ACC112 (cell line): Measurements from ENCODE around the gene RPS6KA4.

Source experiments
- H2AFZ ChIP-seq: fragments of 200-600 bp; sonication (generic); one replicate; pipeline ENCODE4 v1.6.0; 2017; ENCODE audit warnings: antibody characterized with exemption, low read length; ENCODE audit not compliant: unreplicated experiment
- H3K27ac ChIP-seq: fragments of 200-600 bp; sonication (generic); 2 replicates; pipeline ENCODE4 v1.5.1; 2014; ENCODE audit warnings: low read depth, mild to moderate bottlenecking, antibody characterized with exemption, low read length, moderate library complexity
- H3K27me3 ChIP-seq: fragments of 200-600 bp; sonication (generic); 2 replicates; pipeline ENCODE4 v1.6.1; 2014; ENCODE audit warnings: mild to moderate bottlenecking, antibody characterized with exemption, low read length, moderate library complexity, mixed read lengths; ENCODE audit not compliant: insufficient read depth
- H3K36me3 ChIP-seq: fragments of 200-600 bp; sonication (generic); 2 replicates; pipeline ENCODE4 v1.6.1; 2016; ENCODE audit warnings: mild to moderate bottlenecking, antibody characterized with exemption, low read length, moderate library complexity, mixed read lengths; ENCODE audit not compliant: insufficient read depth
- H3K4me1 ChIP-seq: fragments of 200-600 bp; sonication (generic); one replicate; pipeline ENCODE4 v1.6.1; 2016; ENCODE audit warnings: low read length, mixed read lengths; ENCODE audit not compliant: insufficient read depth, unreplicated experiment, control insufficient read depth
- H3K4me3 ChIP-seq: fragments of 200-600 bp; sonication (generic); 2 replicates; pipeline ENCODE4 v1.5.1; 2014; ENCODE audit warnings: mild to moderate bottlenecking, low read depth, low read length
- H3K79me2 ChIP-seq: fragments of 200-600 bp; sonication (generic); one replicate; pipeline ENCODE4 v1.6.0; 2016; ENCODE audit warnings: low read length; ENCODE audit not compliant: control insufficient read depth, unreplicated experiment, insufficient read depth

RPS6KA4 gene

GRCh38 chr11:64349404-64349803 lies 9.6 kb upstream of the RPS6KA4 start:
- Histone ChIP-seq H2AFZ (no peak overlapping the region), H3K4me1 (no peaks in the 10 kb centered on the region), H3K36me3 (no peaks in the 10 kb centered on the region), H3K27ac (no peak overlapping the region), H3K4me3 (no peak overlapping the region), H3K79me2 (no peaks in the 10 kb centered on the region), H3K27me3 (no peaks in the 10 kb centered on the region)

- Histone ChIP-seq H3K27ac (no peak overlapping the region), H3K36me3 (no peaks in the 10 kb centered on the region), H3K4me1 (peaks cover 11% of the 10 kb centered on the region), H3K4me3 (no peak overlapping the region), H3K27me3 (no peaks in the 10 kb centered on the region), H2AFZ (no peak overlapping the region), H3K79me2 (no peaks in the 10 kb centered on the region)
These were observed 7.8 kb upstream of the RPS6KA4 start for GRCh38 chr11:64351136-64351631.

- Histone ChIP-seq H3K4me1 (peaks cover 13% of the 10 kb centered on the region), H3K27me3 (no peaks in the 10 kb centered on the region), H3K79me2 (no peaks in the 10 kb centered on the region), H3K27ac (no peak overlapping the region), H2AFZ (no peak overlapping the region), H3K36me3 (no peaks in the 10 kb centered on the region), H3K4me3 (no peak overlapping the region)
These were observed 6.6 kb upstream of the RPS6KA4 start for GRCh38 chr11:64352099-64352994.

GRCh38 chr11:64352995-64353714 lies 5.8 kb upstream of the RPS6KA4 start:
- Histone ChIP-seq H3K4me1 (peaks cover 21% of the 10 kb centered on the region), H3K36me3 (no peaks in the 10 kb centered on the region), H2AFZ (no peak overlapping the region), H3K79me2 (no peaks in the 10 kb centered on the region), H3K27me3 (no peaks in the 10 kb centered on the region), H3K27ac (no peak overlapping the region), H3K4me3 (no peak overlapping the region)

- H3K36me3 ChIP-seq: no peaks in the 10 kb centered on the region
- no peak overlapping the region for H3K27ac ChIP-seq
- no peaks in the 10 kb centered on the region for H3K27me3 ChIP-seq
- H3K79me2 ChIP-seq: no peaks in the 10 kb centered on the region
- H2AFZ ChIP-seq: no peak overlapping the region
- H3K4me1 ChIP-seq: peaks cover 27% of the 10 kb centered on the region
- H3K4me3 ChIP-seq: no peak overlapping the region
These were observed 5.1 kb upstream of the RPS6KA4 start for GRCh38 chr11:64353715-64354506.

GRCh38 chr11:64355078-64355940 lies 3.7 kb upstream of the RPS6KA4 start:
- H3K4me1 ChIP-seq: peaks cover 35% of the 10 kb centered on the region
- peak overlapping the region; percentile 69 for H3K4me3 ChIP-seq
- peak overlapping the region; percentile 78 for H2AFZ ChIP-seq
- H3K27ac ChIP-seq: peak overlapping the region; percentile 15; the same call in 1 of the 2 replicates
- H3K27me3 ChIP-seq: no peaks in the 10 kb centered on the region
- no peaks in the 10 kb centered on the region for H3K36me3 ChIP-seq
- H3K79me2 ChIP-seq: peaks cover 13% of the 10 kb centered on the region

- H3K79me2 ChIP-seq: peaks cover 22% of the 10 kb centered on the region
These were observed 2.2 kb upstream of the RPS6KA4 start for GRCh38 chr11:64356498-64357411.

GRCh38 chr11:64357446-64357845 lies 1.5 kb upstream of the RPS6KA4 start:
- H2AFZ ChIP-seq: no peak overlapping the region
- H3K79me2 ChIP-seq: peaks cover 22% of the 10 kb centered on the region
- no peak overlapping the region for H3K4me3 ChIP-seq
- peaks cover 5% of the 10 kb centered on the region; the same call in 1 of the 2 replicates for H3K36me3 ChIP-seq
- no peaks in the 10 kb centered on the region for H3K27me3 ChIP-seq
- peaks cover 39% of the 10 kb centered on the region for H3K4me1 ChIP-seq
- H3K27ac ChIP-seq: no peak overlapping the region

More at GRCh38 chr11:64356498-64357411, 2.2 kb upstream of the RPS6KA4 start:
- no peak overlapping the region for H2AFZ ChIP-seq
- H3K27me3 ChIP-seq: no peaks in the 10 kb centered on the region
- H3K4me3 ChIP-seq: no peak overlapping the region
- peaks cover 5% of the 10 kb centered on the region; the same call in 1 of the 2 replicates for H3K36me3 ChIP-seq
- H3K4me1 ChIP-seq: peaks cover 39% of the 10 kb centered on the region
- H3K27ac ChIP-seq: no peak overlapping the region
